ENCODE measurements around the gene CERS2.

- TF ChIP-seq CTCF (IDR thresholded peaks at IDR 0.05) (no peak), POLR2A (IDR thresholded peaks at IDR 0.05) (no peak), EP300 (IDR thresholded peaks at IDR 0.05) (no peak)
Observed at GRCh38 chr1:150967936-150968335, 6.7 kb downstream of the CERS2 start.
